ENCODE measurements around the gene CCM2.
A peak's percentile ranks its signal among the peaks of the same experiment; 100 is the strongest.

Gene CCM2

DNA sequence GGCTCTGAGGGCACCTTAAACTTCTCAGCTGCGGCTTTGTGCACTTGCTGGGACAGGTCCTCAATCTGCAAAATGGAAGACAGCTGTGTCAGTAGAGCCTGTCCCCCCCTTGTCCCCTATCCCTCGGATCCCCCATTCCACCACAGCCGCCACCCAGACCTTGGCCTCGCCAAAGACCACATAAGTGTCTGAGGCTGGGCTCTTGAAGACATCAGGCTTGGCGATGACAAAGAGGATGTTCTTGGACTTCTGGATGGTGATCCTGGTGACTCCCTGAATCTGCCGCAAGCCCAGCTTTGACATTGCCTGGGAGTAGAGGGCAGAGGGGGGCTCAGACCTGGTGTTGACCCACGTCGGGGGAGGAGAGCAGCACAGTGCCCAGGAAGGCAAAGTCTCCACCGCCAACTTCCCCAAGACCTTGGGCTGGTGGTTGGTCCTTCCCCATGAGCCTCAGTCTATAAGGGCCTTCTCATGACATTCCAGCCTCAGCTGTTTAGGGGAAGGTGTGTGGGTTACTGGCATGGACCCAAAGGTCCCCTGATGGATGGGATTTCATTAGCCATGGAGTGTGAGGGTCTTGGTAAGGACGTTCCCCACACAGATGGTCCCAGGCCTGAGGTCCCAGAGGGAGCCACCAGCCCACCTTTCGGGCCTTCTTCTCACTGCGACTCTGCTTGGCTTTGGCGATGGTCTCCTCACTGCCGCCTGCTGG lies 81.1 kb downstream of the CCM2 start:
- H3K27me3 Mint-ChIP-seq (ENCODE audit: low read depth), result no peaks in the 10 kb centered on the region
- no peaks in the 10 kb centered on the region for H3K9me3 Mint-ChIP-seq
- peaks cover 1% of the 10 kb centered on the region for H3K4me1 Mint-ChIP-seq (ENCODE audit: low read depth)
- H3K4me3 Mint-ChIP-seq, result no peak overlapping the region
- peak overlapping the region; percentile 31 for H3K27ac Mint-ChIP-seq
- H3K36me3 Mint-ChIP-seq (ENCODE audit: low read depth), result peaks cover 3% of the 10 kb centered on the region
- DNase-seq (ENCODE audit: low spot score), result no peak

- Mint-ChIP-seq H3K9me3 (no peaks in the 10 kb centered on the region), H3K27ac (no peak overlapping the region), H3K4me3 (no peak overlapping the region)
Observed at GRCh38 chr7:45081670-45081974, 81.6 kb downstream of the CCM2 start.

DNA sequence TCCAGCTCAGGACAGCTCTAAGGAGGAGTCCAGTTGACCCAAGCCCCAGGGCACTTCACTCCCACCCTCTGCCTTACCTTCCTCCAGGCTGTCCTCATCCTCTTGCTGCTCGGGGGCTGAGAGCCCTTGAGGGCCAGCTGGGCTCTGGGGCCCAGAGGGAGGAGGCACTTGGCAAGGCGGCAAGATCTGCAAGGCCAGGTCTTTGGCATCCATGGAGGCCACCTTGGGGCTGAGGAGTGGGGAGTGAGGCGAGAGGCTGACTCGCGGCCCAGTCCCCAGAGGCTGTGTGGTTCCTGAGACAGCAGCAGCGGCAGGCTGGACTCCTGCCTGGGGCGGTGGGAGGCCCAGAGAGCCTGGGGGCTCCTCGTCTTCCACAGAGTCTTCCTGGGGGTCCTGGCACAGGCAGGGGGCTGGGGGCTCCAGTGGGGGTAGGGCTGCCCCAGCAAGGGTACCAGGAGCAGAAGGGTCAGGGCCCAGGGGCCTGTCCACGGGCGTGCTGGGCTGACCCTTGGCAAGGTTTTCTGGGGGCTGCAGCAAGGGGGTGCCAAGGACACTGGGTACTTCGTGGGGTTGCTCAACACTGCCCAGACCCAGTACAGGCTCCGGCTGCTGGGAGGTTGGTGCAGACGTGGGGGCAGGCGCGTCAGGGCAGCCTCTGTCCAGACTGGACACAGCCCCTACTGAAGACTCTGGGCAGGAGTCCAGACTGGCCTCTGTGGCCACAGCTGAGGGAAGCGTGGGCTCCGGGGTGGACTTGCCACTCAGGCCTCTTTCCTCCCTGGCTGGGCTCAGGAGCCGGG lies 82.2 kb downstream of the CCM2 start:
- Mint-ChIP-seq H3K27ac (no peak overlapping the region), H3K36me3 (ENCODE audit: low read depth) (no peaks in the 10 kb centered on the region), H3K4me1 (ENCODE audit: low read depth) (peaks cover 1% of the 10 kb centered on the region), H3K4me3 (no peak overlapping the region), H3K9me3 (no peaks in the 10 kb centered on the region), H3K27me3 (ENCODE audit: low read depth) (no peaks in the 10 kb centered on the region)
- DNase-seq (ENCODE audit: low spot score), result no peak

More at GRCh38 chr7:45081670-45081974, 81.6 kb downstream of the CCM2 start:
- no peaks in the 10 kb centered on the region for H3K27me3 Mint-ChIP-seq (ENCODE audit: low read depth)
- no peak for DNase-seq (ENCODE audit: low spot score)
- H3K36me3 Mint-ChIP-seq (ENCODE audit: low read depth), result no peaks in the 10 kb centered on the region
- H3K4me1 Mint-ChIP-seq (ENCODE audit: low read depth), result peaks cover 1% of the 10 kb centered on the region

DNA sequence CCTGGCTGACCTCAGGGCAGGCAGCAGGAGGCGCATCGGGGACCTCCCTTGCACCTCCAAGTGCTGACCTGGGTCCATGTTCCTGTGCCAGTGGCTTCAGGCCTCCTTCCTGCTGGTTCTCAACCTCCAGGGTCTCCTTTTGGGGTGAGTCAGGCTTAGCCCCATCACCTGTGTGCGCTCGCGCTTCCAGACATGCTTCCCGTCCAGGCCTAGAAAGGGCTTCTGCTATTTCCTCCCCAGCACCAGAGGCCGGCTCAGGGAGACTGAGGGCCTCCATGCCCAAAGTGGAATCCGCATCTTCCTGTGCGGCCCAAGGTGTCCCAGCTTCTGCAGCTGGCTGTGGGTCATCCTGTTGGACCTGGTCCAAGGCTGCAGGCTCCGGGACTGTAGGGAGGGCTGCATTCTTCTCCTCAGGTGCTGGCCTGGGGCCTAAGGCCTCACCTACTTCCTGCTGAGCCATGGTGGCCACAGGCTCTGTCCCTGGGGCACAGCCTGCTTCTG lies 82.9 kb downstream of the CCM2 start:
- no peak overlapping the region for H3K4me3 Mint-ChIP-seq
- H3K9me3 Mint-ChIP-seq, result no peaks in the 10 kb centered on the region
- no peak for DNase-seq (ENCODE audit: low spot score)
- no peak overlapping the region for H3K27ac Mint-ChIP-seq
- H3K36me3 Mint-ChIP-seq (ENCODE audit: low read depth), result no peaks in the 10 kb centered on the region
- H3K4me1 Mint-ChIP-seq (ENCODE audit: low read depth), result peaks cover 1% of the 10 kb centered on the region
- peaks cover under 1% of the 10 kb centered on the region for H3K27me3 Mint-ChIP-seq (ENCODE audit: low read depth)

DNA sequence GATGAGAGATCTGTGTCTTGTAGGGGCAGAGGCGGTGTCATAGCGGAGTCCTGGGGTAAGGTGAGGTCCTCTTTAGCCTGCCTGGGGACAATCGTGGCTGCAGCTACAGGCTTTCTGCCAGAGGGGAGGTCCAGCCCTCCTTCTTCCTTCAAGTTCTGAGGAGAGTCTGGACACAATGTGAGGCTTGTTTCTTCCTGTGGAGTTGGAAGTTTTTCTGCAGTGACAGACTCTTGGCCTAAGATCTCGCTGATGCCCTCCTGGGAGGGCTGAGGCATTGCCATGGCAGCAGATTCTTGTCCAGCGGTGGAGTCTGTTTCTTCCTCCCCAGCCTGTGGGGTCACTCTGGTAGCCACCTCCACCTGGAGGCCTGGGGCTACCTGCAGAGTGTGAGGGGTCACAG lies 84.3 kb downstream of the CCM2 start:
- H3K36me3 Mint-ChIP-seq (ENCODE audit: low read depth), result no peaks in the 10 kb centered on the region
- no peak overlapping the region for H3K27ac Mint-ChIP-seq
- DNase-seq (ENCODE audit: low spot score), result no peak
- peaks cover 4% of the 10 kb centered on the region for H3K4me1 Mint-ChIP-seq (ENCODE audit: low read depth)
- no peak overlapping the region for H3K4me3 Mint-ChIP-seq
- H3K27me3 Mint-ChIP-seq (ENCODE audit: low read depth), result peaks cover 7% of the 10 kb centered on the region
- H3K9me3 Mint-ChIP-seq, result no peaks in the 10 kb centered on the region

- Mint-ChIP-seq H3K36me3 (ENCODE audit: low read depth) (no peaks in the 10 kb centered on the region), H3K27me3 (ENCODE audit: low read depth) (peaks cover 14% of the 10 kb centered on the region), H3K27ac (no peak overlapping the region), H3K9me3 (no peaks in the 10 kb centered on the region), H3K4me1 (ENCODE audit: low read depth) (peaks cover 7% of the 10 kb centered on the region), H3K4me3 (no peak overlapping the region)
- no peak for DNase-seq (ENCODE audit: low spot score)
Observed at GRCh38 chr7:45084901-45085618, 85.1 kb downstream of the CCM2 start.

- Mint-ChIP-seq H3K27ac (no peak overlapping the region), H3K36me3 (ENCODE audit: low read depth) (no peaks in the 10 kb centered on the region), H3K9me3 (no peaks in the 10 kb centered on the region), H3K4me1 (ENCODE audit: low read depth) (peaks cover 7% of the 10 kb centered on the region), H3K4me3 (no peak overlapping the region), H3K27me3 (ENCODE audit: low read depth) (peaks cover 18% of the 10 kb centered on the region)
- no peak for DNase-seq (ENCODE audit: low spot score)
Observed at GRCh38 chr7:45085619-45086200, 85.7 kb downstream of the CCM2 start.

- no peaks in the 10 kb centered on the region for H3K36me3 Mint-ChIP-seq (ENCODE audit: low read depth)
- peaks cover 6% of the 10 kb centered on the region for H3K4me1 Mint-ChIP-seq (ENCODE audit: low read depth)
- H3K4me3 Mint-ChIP-seq, result no peak overlapping the region
- no peaks in the 10 kb centered on the region for H3K9me3 Mint-ChIP-seq
- H3K27ac Mint-ChIP-seq, result no peak overlapping the region
- DNase-seq (ENCODE audit: low spot score), result no peak
- H3K27me3 Mint-ChIP-seq (ENCODE audit: low read depth), result peaks cover 20% of the 10 kb centered on the region
Observed at GRCh38 chr7:45086331-45087065, 86.5 kb downstream of the CCM2 start.

GRCh38 chr7:45087301-45088145 lies 87.5 kb downstream of the CCM2 start:
- Mint-ChIP-seq H3K4me3 (peak overlapping the region; percentile 15), H3K9me3 (no peaks in the 10 kb centered on the region), H3K36me3 (ENCODE audit: low read depth) (no peaks in the 10 kb centered on the region), H3K27ac (no peak overlapping the region), H3K4me1 (ENCODE audit: low read depth) (peaks cover 6% of the 10 kb centered on the region), H3K27me3 (ENCODE audit: low read depth) (peaks cover 28% of the 10 kb centered on the region)
- DNase-seq (ENCODE audit: low spot score), result no peak

DNA sequence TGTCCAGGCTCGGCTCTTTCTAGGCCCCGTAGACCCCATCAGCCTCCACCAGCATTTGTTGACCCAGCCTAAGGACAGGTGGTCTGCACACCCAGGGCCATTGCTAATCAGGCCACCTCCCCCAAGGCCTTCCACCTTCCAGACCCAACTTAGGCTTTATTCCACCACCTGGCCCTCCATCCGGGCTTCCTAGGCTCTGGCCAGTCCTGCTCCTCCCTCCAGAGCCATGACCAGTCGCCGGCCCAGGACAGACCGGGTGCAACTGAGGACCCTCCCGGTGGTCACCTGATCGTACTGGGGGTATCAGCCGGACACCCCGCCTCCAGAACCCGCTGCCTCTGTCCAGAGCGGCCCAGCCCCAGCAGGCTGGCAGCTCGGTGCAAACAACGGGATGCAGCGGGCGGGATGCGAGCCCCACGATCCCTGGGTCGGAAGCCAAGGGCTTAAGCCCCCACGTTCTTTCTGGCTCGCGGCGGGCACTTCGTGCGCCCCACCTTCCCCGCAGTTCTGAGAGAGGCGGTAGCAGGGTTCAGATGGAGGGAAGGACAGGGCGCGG lies 88.2 kb downstream of the CCM2 start:
- Mint-ChIP-seq H3K36me3 (ENCODE audit: low read depth) (no peaks in the 10 kb centered on the region), H3K4me3 (peak overlapping the region; percentile 15), H3K27ac (no peak overlapping the region), H3K9me3 (no peaks in the 10 kb centered on the region), H3K4me1 (ENCODE audit: low read depth) (peaks cover 6% of the 10 kb centered on the region), H3K27me3 (ENCODE audit: low read depth) (peaks cover 32% of the 10 kb centered on the region)
- no peak for DNase-seq (ENCODE audit: low spot score)

DNA sequence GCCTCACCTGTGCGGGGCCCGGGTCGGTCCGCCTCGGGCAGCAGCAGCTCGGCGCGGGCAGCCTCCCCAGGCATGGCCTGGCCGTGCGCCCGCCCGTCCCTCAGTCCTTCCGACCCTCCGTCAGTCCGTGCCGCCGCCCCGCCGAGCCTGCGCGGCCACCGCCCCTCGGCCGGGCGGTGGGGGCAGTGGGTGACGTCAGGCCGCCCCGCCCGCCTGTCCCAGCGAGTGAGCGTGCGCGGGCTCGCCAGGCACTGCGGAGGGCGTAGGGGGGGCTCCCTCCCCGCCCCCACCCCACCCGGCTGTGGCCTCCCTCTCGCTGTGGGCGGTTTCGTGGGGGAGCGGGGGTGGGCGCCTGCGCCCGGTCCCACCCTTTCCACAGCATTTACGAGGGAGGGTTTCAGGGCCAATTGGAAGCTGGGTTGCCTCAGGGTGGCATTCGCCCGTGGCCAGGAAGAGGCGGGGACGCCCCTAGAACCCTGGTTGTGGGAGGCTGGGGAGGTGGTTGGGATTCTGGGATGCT lies 88.9 kb downstream of the CCM2 start, which contains the start of gene NACAD:
TSS of gene NACAD (minus strand) at position 149 of the 520 bp plus-strand sequence. CDS start at position 74, 75 bp downstream.
- H3K4me1 Mint-ChIP-seq (ENCODE audit: low read depth), result peaks cover 6% of the 10 kb centered on the region
- peak within 1 kb of the TSS; percentile 68 for H3K4me3 Mint-ChIP-seq
- DNase-seq (ENCODE audit: low spot score), result peak; percentile 16
- no peaks in the 10 kb centered on the region for H3K9me3 Mint-ChIP-seq
- no peak within 1 kb of the TSS for H3K27ac Mint-ChIP-seq
- no peaks in the 10 kb centered on the region for H3K36me3 Mint-ChIP-seq (ENCODE audit: low read depth)
- peaks cover 35% of the 10 kb centered on the region for H3K27me3 Mint-ChIP-seq (ENCODE audit: low read depth)

GRCh38 chr7:45089341-45089891 lies 89.4 kb downstream of the CCM2 start:
- DNase-seq (ENCODE audit: low spot score), result peak; percentile 59
- H3K4me3 Mint-ChIP-seq, result peak overlapping the region; percentile 68
- no peak overlapping the region for H3K27ac Mint-ChIP-seq
- peaks cover 6% of the 10 kb centered on the region for H3K4me1 Mint-ChIP-seq (ENCODE audit: low read depth)
- H3K36me3 Mint-ChIP-seq (ENCODE audit: low read depth), result no peaks in the 10 kb centered on the region
- H3K9me3 Mint-ChIP-seq, result no peaks in the 10 kb centered on the region
- peaks cover 38% of the 10 kb centered on the region for H3K27me3 Mint-ChIP-seq (ENCODE audit: low read depth)

Measured in T-helper 2 cell treated with Interferon-gamma antibody and Interleukin-4, amounts not matched to agents 5 μg/mL and 100 μg/mL, for 36 hours (primary cell).